Fibroblast of skin of back (primary cell): Measurements from ENCODE around the gene CENPE. TPM values are rescaled to one million over a fixed set of nuclear protein-coding genes. Genes with fewer than 3 reads are reported as not detected.
"Not testable (repeated sequence)": the region's sequence is repeated elsewhere in the genome, so short reads cannot be mapped to it uniquely, and the experiment has no call there.

Source experiments
- DNase-seq: peaks from one replicate; pipeline ENCODE4 v3.0.0-alpha.2; 2013
- polyA plus RNA-seq, 2 experiments: library from polyadenylated mRNA; unstranded; fragments of 120-200 nt; gene quantifications; one replicate each; pipeline ENCODE4 v1.2.1, GENCODE V29; 2013; ENCODE audit not compliant: insufficient read length in 2 of 2

The CENPE gene
- polyA plus RNA-seq (2013, experiment 1 of 2; ENCODE audit: insufficient read length), result 31.0 TPM
- polyA plus RNA-seq (2013, experiment 2 of 2; ENCODE audit: insufficient read length), result 4.8 TPM

- DNase-seq, result peak; percentile 88
Observed at GRCh38 chr4:103198111-103198765, at the start of gene CENPE. Gene CENPE, minus strand, starts transcription at chr4:103198343. Its CDS starts 24 bp downstream, at chr4:103198319.

- DNase-seq, result no peak
Observed at GRCh38 chr4:103244251-103244650, 46.1 kb upstream of the CENPE start.

GRCh38 chr4:103230938-103231337, 32.8 kb upstream of the CENPE start:
- DNase-seq, result not testable (repeated sequence)

GRCh38 chr4:103223556-103223955, 25.4 kb upstream of the CENPE start:
- not testable (repeated sequence) for DNase-seq

- DNase-seq, result no peak
Observed at GRCh38 chr4:103207673-103208072, 9.5 kb upstream of the CENPE start.

- DNase-seq, result peak; percentile 7
Observed at GRCh38 chr4:103204111-103204510, 6.0 kb upstream of the CENPE start.

- no peak for DNase-seq
Observed at GRCh38 chr4:103201724-103202123, 3.6 kb upstream of the CENPE start.

GRCh38 chr4:103201253-103201652, 3.1 kb upstream of the CENPE start:
- DNase-seq, result no peak

GRCh38 chr4:103199009-103199408, 866 bp upstream of the CENPE start:
- no peak for DNase-seq

- DNase-seq, result no peak
Observed at GRCh38 chr4:103197765-103198110, 405 bp downstream of the CENPE start.

GRCh38 chr4:103193457-103193856, 4.7 kb downstream of the CENPE start:
- no peak for DNase-seq

GRCh38 chr4:103171006-103171405, 27.1 kb downstream of the CENPE start:
- DNase-seq, result no peak

- DNase-seq, result not testable (repeated sequence)
Observed at GRCh38 chr4:103169750-103170149, 28.4 kb downstream of the CENPE start.

GRCh38 chr4:103168993-103169392, 29.1 kb downstream of the CENPE start:
- peak; percentile 6 for DNase-seq

GRCh38 chr4:103162176-103162575, 36.0 kb downstream of the CENPE start:
- no peak for DNase-seq

- DNase-seq, result no peak
Observed at GRCh38 chr4:103158760-103159159, 39.4 kb downstream of the CENPE start.

GRCh38 chr4:103156106-103156505, 42.0 kb downstream of the CENPE start:
- no peak for DNase-seq

- DNase-seq, result no peak
Observed at GRCh38 chr4:103152381-103152780, 45.8 kb downstream of the CENPE start.

- peak; percentile 37 for DNase-seq
Observed at GRCh38 chr4:103150677-103151076, 47.5 kb downstream of the CENPE start.

- DNase-seq, result no peak
Observed at GRCh38 chr4:103144926-103145325, 53.2 kb downstream of the CENPE start.

- peak; percentile 52 for DNase-seq
Observed at GRCh38 chr4:103137446-103137827, 60.7 kb downstream of the CENPE start.

GRCh38 chr4:103136671-103137445, 61.3 kb downstream of the CENPE start:
- no peak for DNase-seq

- no peak for DNase-seq
Observed at GRCh38 chr4:103129174-103129573, 69.0 kb downstream of the CENPE start.

- DNase-seq, result no peak
Observed at GRCh38 chr4:103126126-103126525, 72.0 kb downstream of the CENPE start.
